ENCODE results near the gene PGAP6.
"Not testable (repeated sequence)": the region's sequence is repeated elsewhere in the genome, so short reads cannot be mapped to it uniquely, and the experiment has no call there.

PGAP6 gene

DNA sequence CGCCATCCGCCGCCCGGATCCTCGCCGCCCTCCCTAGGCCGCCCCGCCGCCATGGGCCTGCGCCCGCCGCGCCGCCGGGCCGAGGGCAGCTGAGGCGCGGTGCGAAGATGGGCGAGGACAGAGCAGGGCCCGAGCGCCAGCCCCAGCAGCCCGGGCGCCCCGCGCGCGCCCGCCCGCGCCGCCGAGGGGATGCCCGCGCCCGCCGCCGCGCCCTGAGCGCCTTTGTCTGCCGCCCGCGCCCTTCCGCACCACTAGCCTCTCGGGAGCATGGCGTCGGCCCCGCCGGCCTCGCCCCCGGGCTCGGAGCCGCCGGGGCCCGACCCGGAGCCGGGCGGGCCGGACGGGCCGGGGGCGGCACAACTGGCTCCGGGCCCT lies 43.9 kb upstream of the PGAP6 start:
- TF ChIP-seq, protein P1, sequence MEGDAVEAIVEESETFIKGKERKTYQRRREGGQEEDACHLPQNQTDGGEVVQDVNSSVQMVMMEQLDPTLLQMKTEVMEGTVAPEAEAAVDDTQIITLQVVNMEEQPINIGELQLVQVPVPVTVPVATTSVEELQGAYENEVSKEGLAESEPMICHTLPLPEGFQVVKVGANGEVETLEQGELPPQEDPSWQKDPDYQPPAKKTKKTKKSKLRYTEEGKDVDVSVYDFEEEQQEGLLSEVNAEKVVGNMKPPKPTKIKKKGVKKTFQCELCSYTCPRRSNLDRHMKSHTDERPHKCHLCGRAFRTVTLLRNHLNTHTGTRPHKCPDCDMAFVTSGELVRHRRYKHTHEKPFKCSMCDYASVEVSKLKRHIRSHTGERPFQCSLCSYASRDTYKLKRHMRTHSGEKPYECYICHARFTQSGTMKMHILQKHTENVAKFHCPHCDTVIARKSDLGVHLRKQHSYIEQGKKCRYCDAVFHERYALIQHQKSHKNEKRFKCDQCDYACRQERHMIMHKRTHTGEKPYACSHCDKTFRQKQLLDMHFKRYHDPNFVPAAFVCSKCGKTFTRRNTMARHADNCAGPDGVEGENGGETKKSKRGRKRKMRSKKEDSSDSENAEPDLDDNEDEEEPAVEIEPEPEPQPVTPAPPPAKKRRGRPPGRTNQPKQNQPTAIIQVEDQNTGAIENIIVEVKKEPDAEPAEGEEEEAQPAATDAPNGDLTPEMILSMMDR (IDR thresholded peaks at IDR 0.05; ENCODE audit: insufficient read depth, low read length, poor library complexity, severe bottlenecking), result no peak
- Histone ChIP-seq H3K4me3 (replicated peaks; ENCODE audit: low read depth, low read length) (peak overlapping the region; percentile 80), H3K36me3 (ENCODE audit: control insufficient read depth, insufficient read depth, low read length) (no peaks in the 10 kb centered on the region)

DNA sequence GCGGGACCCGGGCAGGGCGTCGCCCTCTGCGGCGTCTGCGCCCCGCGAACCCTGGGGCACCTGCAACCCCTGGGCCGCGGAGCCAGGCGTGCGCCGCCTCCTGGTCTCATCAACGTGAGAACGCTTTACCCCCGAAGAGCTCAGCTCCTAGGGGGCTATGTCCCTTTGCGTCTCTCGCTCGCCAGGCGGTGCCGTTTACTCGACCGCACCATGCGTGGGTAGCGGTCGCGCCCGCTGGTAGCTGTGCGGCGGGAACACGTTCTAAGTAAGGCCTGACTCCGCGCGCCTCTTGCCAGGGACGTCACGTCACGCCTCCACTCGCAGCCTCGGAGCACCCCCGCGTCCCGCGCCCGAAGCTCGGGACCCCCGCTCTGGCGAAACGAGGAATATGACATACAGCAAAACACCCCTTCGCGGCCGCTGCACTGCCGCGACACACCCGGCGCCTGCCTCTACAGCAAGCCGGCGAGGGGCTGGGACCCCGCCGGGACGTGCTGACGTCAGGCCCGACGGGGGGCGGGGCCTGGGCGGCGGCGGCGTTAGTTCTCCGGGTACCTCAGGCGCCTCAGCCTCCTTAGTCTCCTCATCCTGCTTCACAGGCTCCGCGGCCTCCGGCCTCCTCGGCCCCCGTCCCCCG lies 43.4 kb upstream of the PGAP6 start, which contains the start of gene RAB11FIP3:
TSS of gene RAB11FIP3 (plus strand) at position 568 of the 637 bp plus-strand sequence. CDS start 358 bp downstream, outside the sequence.
- no peaks in the 10 kb centered on the region for H3K36me3 ChIP-seq (ENCODE audit: control insufficient read depth, insufficient read depth, low read length)
- no peaks in the 10 kb centered on the region for H3K27me3 ChIP-seq (replicated peaks; ENCODE audit: control insufficient read depth, insufficient read depth, low read length)
- TF ChIP-seq, protein P1 (IDR thresholded peaks at IDR 0.05; ENCODE audit: insufficient read depth, low read length, poor library complexity, severe bottlenecking), result peak; percentile 55
- H3K4me3 ChIP-seq (replicated peaks; ENCODE audit: low read depth, low read length), result peak within 1 kb of the TSS; percentile 80
- DNase-seq (ENCODE audit: extremely low read depth, insufficient read length), result peak; percentile 93

More for the DNA sequence above, 43.9 kb upstream of the PGAP6 start:
- H3K27me3 ChIP-seq (replicated peaks; ENCODE audit: control insufficient read depth, insufficient read depth, low read length), result no peaks in the 10 kb centered on the region
- DNase-seq (ENCODE audit: extremely low read depth, insufficient read length), result no peak

DNA sequence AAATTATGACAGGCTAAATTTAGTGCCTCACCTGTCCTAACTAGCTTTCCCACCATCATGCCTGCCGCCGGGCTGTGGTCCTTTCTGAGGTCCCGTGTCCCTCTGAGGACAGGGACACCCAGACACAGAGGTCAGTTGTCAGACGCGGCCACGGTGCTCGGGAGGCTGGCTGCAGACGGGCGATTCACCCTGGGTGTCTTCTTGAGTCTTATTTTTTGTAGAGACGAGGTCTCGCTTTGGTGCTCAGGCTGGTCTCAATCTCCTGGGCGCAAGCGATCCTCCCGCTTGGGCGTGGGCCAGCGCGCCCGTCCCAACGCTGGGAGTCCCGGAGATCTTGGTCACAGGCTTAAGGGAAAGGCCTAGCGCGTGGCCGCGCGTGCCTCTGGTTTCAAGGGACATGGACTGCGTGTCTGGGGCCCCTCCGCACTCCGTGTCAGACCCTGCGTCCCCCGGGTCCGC lies 42.9 kb upstream of the PGAP6 start:
- Histone ChIP-seq H3K4me3 (replicated peaks; ENCODE audit: low read depth, low read length) (peak overlapping the region; percentile 80), H3K36me3 (ENCODE audit: control insufficient read depth, insufficient read depth, low read length) (no peaks in the 10 kb centered on the region), H3K27me3 (replicated peaks; ENCODE audit: control insufficient read depth, insufficient read depth, low read length) (no peaks in the 10 kb centered on the region)
- no peak for DNase-seq (ENCODE audit: extremely low read depth, insufficient read length)
- TF ChIP-seq, protein P1 (IDR thresholded peaks at IDR 0.05; ENCODE audit: insufficient read depth, low read length, poor library complexity, severe bottlenecking), result no peak

DNA sequence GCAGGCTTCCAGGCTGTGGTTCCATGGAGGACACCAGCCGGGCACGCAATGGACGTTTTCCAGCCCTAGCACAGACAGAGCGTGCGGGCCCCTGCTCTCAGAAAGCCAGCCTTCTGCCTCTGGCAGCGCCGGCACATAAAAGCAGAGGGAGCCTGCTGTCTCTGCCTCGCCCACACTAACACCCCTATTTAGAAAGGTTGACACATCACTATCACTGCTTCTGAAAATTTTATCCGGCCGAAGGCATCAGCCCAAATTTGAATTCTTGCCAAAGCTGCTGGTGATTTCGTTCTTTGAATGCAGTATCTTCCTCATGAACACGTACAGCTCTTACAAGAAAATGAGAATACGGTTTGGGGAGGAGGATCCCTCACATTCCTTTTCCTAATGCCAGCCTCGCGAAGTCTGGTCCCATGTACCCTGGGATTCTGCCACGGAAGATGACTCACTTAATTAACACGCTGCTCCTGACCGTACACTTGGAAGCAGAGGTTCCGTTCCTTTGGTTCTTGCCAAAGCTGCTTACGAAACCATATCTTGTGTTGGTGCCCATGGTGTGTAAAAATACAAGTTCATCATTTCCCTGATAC lies 42.4 kb upstream of the PGAP6 start:
- Histone ChIP-seq H3K27me3 (replicated peaks; ENCODE audit: control insufficient read depth, insufficient read depth, low read length) (no peaks in the 10 kb centered on the region), H3K36me3 (ENCODE audit: control insufficient read depth, insufficient read depth, low read length) (no peaks in the 10 kb centered on the region), H3K4me3 (replicated peaks; ENCODE audit: low read depth, low read length) (no peak overlapping the region)
- DNase-seq (ENCODE audit: extremely low read depth, insufficient read length), result no peak
- TF ChIP-seq, protein P1 (IDR thresholded peaks at IDR 0.05; ENCODE audit: insufficient read depth, low read length, poor library complexity, severe bottlenecking), result no peak

DNA sequence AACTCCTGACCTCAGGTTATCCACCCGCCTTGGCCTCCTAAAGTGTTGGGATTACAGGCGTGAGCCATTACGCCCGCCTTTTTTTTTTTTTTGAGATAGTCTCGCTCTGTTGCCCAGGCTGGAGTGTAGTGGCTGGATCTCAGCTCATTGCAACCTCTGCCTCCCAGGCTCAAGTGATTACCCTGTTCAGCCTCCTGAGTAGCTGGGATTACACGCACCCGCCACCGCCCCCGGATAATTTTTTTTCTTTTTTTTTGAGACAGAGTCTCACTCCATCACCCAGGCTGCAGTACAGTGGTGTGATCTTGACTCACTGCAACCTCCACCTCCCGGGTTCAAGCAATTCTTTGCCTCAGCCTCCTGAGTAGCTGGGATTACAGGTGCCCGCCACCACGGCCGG lies 40.4 kb upstream of the PGAP6 start:
- H3K27me3 ChIP-seq (replicated peaks; ENCODE audit: control insufficient read depth, insufficient read depth, low read length); H3K4me3 ChIP-seq (replicated peaks; ENCODE audit: low read depth, low read length); H3K36me3 ChIP-seq (ENCODE audit: control insufficient read depth, insufficient read depth, low read length); DNase-seq (ENCODE audit: extremely low read depth, insufficient read length): not testable (repeated sequence)

DNA sequence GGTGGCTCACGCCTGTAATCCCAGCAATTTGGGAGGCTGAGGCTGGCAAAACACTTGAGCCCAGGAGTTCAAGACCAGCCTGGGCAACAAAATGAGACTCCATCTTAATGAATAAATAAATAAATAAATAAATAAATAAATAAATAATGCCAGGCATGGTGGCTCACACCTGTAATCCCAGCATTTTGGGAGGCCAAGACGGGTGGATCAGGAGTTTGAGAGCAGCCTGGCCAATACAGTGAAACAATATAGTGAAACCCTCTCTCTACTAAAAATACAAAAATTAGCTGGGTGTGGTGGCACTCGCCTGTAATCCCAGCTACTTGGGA lies 33.4 kb upstream of the PGAP6 start:
- H3K36me3 ChIP-seq (ENCODE audit: control insufficient read depth, insufficient read depth, low read length); DNase-seq (ENCODE audit: extremely low read depth, insufficient read length); H3K27me3 ChIP-seq (replicated peaks; ENCODE audit: control insufficient read depth, insufficient read depth, low read length); H3K4me3 ChIP-seq (replicated peaks; ENCODE audit: low read depth, low read length): not testable (repeated sequence)
